HG03060 (cell line): ENCODE measurements around the gene HERC2.
"Not testable (repeated sequence)": the region's sequence is repeated elsewhere in the genome, so short reads cannot be mapped to it uniquely, and the experiment has no call there.

Experiments
- ATAC-seq: cut with Tn5 transposase; IDR thresholded peaks from one replicate; pipeline ENCODE4 v1.9.1; 2021; ENCODE audit warnings: low read depth, moderate number of reproducible peaks; ENCODE audit not compliant: unreplicated experiment

Gene HERC2

GRCh38 chr15:28136236-28136904 lies 185.6 kb downstream of the HERC2 start:
- ATAC-seq = peak; percentile 100

- ATAC-seq = no peak
Observed at GRCh38 chr15:28133281-28133680, 188.7 kb downstream of the HERC2 start.

GRCh38 chr15:28132524-28133275 lies 189.3 kb downstream of the HERC2 start:
- no peak for ATAC-seq

GRCh38 chr15:28131946-28132345 lies 190.0 kb downstream of the HERC2 start:
- no peak for ATAC-seq

GRCh38 chr15:28131400-28131799 lies 190.6 kb downstream of the HERC2 start:
- ATAC-seq = no peak

- no peak for ATAC-seq
Observed at GRCh38 chr15:28130651-28131050, 191.3 kb downstream of the HERC2 start.

- no peak for ATAC-seq
Observed at GRCh38 chr15:28129231-28129848, 192.6 kb downstream of the HERC2 start.

- ATAC-seq = no peak
Observed at GRCh38 chr15:28128031-28128430, 193.9 kb downstream of the HERC2 start.

- no peak for ATAC-seq
Observed at GRCh38 chr15:28127036-28127435, 194.9 kb downstream of the HERC2 start.

- ATAC-seq = no peak
Observed at GRCh38 chr15:28125673-28126651, 196.0 kb downstream of the HERC2 start.

GRCh38 chr15:28124841-28125240 lies 197.1 kb downstream of the HERC2 start:
- ATAC-seq = no peak

GRCh38 chr15:28123408-28124023 lies 198.5 kb downstream of the HERC2 start:
- no peak for ATAC-seq

GRCh38 chr15:28122038-28122949 lies 199.7 kb downstream of the HERC2 start:
- no peak for ATAC-seq

- ATAC-seq = not testable (repeated sequence)
Observed at GRCh38 chr15:28121577-28121976, 200.4 kb downstream of the HERC2 start.

- ATAC-seq = no peak
Observed at GRCh38 chr15:28120359-28120640, 201.7 kb downstream of the HERC2 start.

- no peak for ATAC-seq
Observed at GRCh38 chr15:28118531-28118930, 203.4 kb downstream of the HERC2 start.

GRCh38 chr15:28118083-28118482 lies 203.9 kb downstream of the HERC2 start:
- ATAC-seq = no peak

- ATAC-seq = no peak
Observed at GRCh38 chr15:28117432-28117990, 204.5 kb downstream of the HERC2 start.
